ENCODE data around the gene PTPN1. TPM values are rescaled to one million over a fixed set of nuclear protein-coding genes. Genes with fewer than 3 reads are reported as not detected.

The PTPN1 gene
- total and polyA plus RNA-seq, 10 of the 15 experiments (the other 5 are each of a cell fraction or from before 2014, with no cell fraction given), result 15.9 to 74.7 (median 43.9) TPM

DNA sequence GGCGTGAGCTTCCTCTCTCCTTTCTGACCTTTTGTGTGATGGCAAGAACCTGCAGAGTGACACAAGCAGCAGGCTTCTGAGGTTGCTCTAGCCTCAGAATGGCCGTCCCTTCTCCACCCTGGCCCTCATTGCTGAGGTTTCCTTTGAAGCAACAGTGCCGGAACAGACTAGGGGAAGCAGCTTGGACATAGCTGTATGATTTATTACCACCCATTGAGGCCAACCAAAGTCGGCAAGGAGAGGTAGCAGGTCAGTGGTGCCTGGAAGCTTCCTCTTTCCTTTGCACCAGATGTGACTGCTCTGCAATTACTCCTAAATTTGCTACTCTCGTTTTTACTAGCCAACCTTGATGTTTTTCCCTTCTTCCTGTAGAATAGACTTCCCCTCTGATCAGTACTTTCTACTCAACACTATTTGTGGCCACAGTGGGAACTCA lies 31.4 kb downstream of the PTPN1 start (continued):
- TF ChIP-seq, protein P1, sequence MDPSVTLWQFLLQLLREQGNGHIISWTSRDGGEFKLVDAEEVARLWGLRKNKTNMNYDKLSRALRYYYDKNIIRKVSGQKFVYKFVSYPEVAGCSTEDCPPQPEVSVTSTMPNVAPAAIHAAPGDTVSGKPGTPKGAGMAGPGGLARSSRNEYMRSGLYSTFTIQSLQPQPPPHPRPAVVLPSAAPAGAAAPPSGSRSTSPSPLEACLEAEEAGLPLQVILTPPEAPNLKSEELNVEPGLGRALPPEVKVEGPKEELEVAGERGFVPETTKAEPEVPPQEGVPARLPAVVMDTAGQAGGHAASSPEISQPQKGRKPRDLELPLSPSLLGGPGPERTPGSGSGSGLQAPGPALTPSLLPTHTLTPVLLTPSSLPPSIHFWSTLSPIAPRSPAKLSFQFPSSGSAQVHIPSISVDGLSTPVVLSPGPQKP (IDR thresholded peaks at IDR 0.05; ENCODE audit: low read depth, low read length), result no peak
- peak; percentile 72; the same call in 1 of the 2 replicates for TF ChIP-seq FOXM1 (IDR thresholded peaks at IDR 0.05; ENCODE audit: low read depth, low read length)
- TF ChIP-seq PAX5 (IDR thresholded peaks at IDR 0.05; ENCODE audit: borderline replicate concordance, low read depth, low read length), result peak; percentile 37; the same call in 1 of the 2 replicates
- peak; percentile 84 for TF ChIP-seq JUNB (IDR thresholded peaks at IDR 0.05)
- TF ChIP-seq RAD21 (IDR thresholded peaks at IDR 0.05; ENCODE audit: insufficient read depth, low read depth, low read length), result no peak
- TF ChIP-seq IRF4 (IDR thresholded peaks at IDR 0.05; ENCODE audit: low read depth, low read length), result peak; percentile 54; the same call in 1 of the 2 replicates
- TF ChIP-seq TAF1 (IDR thresholded peaks at IDR 0.05; ENCODE audit: borderline replicate concordance, low read depth, low read length), result no peak
- TF ChIP-seq NFYB (IDR thresholded peaks at IDR 0.05; ENCODE audit: insufficient read depth, low read depth, low read length), result no peak
- TF ChIP-seq IKZF2 (IDR thresholded peaks at IDR 0.05), result peak; percentile 88 to 89
- peak in 1 of 2 experiments; percentile 96; a peak in 2 of 4 replicates for TF ChIP-seq ETV6 (conservative IDR thresholded peaks at IDR 0.05 in 1 of 2, IDR thresholded peaks at IDR 0.05 in 1 of 2; ENCODE audit: borderline replicate concordance in 1 of 2, low read depth in 1 of 2)
- TF ChIP-seq POLR2AphosphoS5 (IDR thresholded peaks at IDR 0.05; ENCODE audit: low read length), result peak; percentile 43; the same call in 1 of the 2 replicates
- TF ChIP-seq ZNF217 (IDR thresholded peaks at IDR 0.05), result no peak
- TF ChIP-seq HDAC6 (IDR thresholded peaks at IDR 0.05; ENCODE audit: unreplicated experiment), result no peak
- TF ChIP-seq CREM (IDR thresholded peaks at IDR 0.05; ENCODE audit: low read depth), result peak; percentile 40; the same call in 1 of the 2 replicates
- TF ChIP-seq HDGF (IDR thresholded peaks at IDR 0.05), result 0 out of 2 replicates have a peak, but pooled peaks have one; percentile 42
- TF ChIP-seq, protein P2, sequence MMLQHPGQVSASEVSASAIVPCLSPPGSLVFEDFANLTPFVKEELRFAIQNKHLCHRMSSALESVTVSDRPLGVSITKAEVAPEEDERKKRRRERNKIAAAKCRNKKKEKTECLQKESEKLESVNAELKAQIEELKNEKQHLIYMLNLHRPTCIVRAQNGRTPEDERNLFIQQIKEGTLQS (IDR thresholded peaks at IDR 0.05; ENCODE audit: borderline replicate concordance, extremely low read depth, low read depth, low read length), result no peak
- peak; percentile 51 for TF ChIP-seq CREB1 (IDR thresholded peaks at IDR 0.05; ENCODE audit: low read depth)
- TF ChIP-seq IKZF1 (conservative IDR thresholded peaks at IDR 0.05), result peak; percentile 93
- TF ChIP-seq ZNF622 (IDR thresholded peaks at IDR 0.05), result no peak
- TF ChIP-seq SPI1 (IDR thresholded peaks at IDR 0.05; ENCODE audit: borderline replicate concordance, insufficient read depth, low read depth, low read length), result peak; percentile 56
- TF ChIP-seq, protein P3, sequence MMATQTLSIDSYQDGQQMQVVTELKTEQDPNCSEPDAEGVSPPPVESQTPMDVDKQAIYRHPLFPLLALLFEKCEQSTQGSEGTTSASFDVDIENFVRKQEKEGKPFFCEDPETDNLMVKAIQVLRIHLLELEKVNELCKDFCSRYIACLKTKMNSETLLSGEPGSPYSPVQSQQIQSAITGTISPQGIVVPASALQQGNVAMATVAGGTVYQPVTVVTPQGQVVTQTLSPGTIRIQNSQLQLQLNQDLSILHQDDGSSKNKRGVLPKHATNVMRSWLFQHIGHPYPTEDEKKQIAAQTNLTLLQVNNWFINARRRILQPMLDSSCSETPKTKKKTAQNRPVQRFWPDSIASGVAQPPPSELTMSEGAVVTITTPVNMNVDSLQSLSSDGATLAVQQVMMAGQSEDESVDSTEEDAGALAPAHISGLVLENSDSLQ (IDR thresholded peaks at IDR 0.05), result peak; percentile 36; the same call in 1 of the 2 replicates

Data from GM12878 (cell line).